ENCODE measurements around the gene REV1.
"Not testable (repeated sequence)": the region's sequence is repeated elsewhere in the genome, so short reads cannot be mapped to it uniquely, and the experiment has no call there.

The REV1 gene

DNA sequence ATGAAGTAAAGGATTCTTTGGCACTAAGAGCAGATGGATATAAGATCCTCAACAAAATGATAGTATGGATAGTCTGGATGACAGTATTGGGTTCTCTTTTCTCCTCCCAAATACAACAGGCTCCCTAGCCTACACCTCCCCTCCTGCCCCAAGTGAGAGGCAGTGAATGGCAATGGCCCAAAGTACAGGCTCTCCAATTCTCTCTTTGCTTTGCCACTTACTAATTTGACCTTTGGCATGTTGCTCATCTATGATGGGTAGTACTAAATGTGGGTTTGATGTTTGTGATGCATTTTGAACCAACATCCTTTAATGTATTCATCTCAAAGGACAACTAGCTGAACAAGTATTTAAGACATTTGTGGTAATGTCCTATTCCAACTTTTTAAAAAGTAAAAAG, 86.7 kb downstream of the REV1 start:
- DNase-seq (ENCODE audit: low spot score) = no peak

DNA sequence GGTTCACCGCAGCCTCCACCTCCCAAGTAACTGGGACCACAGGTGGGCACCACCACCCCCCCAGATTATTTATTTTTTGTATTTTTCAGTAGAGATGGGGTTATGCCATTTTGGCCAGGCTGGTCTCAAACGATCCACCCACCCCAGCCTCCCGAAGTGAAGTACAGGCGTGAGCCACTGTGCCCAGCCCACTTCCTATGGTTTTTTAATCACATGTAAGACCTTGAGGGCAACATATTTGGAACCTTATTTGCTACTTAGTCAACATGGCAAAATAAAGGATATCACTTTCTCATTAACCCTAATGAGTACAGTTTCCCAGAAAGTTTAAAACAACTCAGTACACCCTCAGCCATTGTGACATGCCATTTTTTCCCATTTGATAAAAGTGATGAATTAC, 88.0 kb downstream of the REV1 start:
- DNase-seq (ENCODE audit: low spot score) = no peak

DNA sequence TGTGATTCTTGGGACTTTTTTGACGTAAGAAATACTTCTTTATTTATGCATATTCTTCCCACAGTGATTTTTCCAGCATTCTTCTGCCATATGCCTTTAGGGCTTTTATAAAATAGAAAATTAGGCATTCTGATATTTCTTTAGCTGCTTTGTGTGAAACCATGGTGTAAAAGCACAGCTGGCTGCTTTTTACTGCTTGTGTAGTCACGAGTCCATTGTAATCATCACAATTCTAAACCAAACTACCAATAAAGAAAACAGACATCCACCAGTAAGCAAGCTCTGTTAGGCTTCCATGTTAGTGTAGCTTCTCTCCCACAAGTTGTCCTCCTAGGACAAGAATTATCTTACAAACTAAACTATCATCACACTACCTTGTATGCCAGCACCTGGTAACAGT, 90.0 kb downstream of the REV1 start:
- no peak for DNase-seq (ENCODE audit: low spot score)

DNA sequence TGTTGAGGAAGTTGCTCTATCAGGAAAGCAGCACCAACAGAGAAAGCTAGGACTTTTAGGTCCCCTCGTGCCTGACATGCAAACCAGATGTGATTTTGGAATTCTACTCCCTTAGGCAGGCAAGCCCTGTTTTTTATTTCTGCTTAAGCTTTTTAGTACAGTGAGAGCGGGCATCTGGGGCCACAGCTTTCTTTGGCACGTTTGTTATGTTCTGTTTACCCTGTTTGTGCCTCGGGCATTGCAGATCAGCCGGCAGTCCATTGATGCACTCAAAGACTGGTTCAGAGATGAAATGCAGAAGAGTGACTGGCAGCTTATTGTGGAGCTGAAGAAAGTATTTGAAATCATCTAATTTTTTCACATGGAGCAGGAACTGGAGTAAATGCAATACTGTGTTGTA, 90.8 kb downstream of the REV1 start:
- DNase-seq (ENCODE audit: low spot score) = no peak

DNA sequence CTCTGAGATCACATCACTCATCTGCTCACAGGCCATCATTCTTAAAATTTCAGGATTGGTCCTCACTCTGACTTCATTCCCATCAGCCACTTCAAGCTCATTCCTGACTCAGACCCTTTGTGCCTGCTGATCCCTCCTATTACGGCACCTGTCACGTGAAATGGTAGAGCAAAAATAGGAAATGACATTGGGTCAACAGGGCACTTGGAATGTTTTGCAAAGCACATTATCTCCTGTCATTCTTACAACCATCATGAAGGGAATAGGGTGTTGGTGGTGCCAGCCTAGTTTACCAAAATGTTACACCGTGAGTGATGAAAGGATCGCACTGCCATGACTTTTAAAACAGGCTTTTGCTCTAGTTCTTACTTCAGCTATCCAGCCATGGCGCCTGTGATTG, 91.5 kb downstream of the REV1 start:
- no peak for DNase-seq (ENCODE audit: low spot score)

DNA sequence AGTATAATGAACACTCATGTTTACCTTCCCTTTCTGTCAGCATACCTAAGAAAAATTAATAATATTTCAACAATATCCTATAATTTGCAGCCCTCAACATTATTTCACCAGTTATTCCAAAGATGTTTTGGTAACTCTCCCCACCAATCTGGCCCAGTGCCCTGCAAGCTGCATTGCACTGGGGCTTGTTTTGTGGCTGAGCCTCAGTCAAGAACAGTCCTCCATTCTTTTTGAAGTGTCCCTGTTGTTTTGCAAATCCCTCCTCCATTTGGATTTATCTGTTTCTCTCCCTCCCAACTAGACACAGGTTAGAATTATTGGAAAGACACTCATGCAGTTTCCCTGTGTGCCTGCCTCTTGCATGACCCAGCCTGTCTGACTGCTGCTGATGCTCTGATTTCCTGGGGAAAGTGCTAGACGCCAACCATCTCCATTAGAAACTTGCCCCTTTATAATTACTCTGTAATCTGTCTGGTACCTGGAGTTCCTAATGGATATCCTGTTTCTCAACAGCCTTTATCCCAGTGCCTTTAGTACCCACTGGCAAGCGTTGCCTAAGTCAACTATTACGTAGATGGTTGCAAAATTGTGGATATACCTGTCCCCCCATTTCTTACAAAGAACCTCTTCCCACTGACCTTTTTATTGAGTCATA, 92.4 kb downstream of the REV1 start:
- DNase-seq (ENCODE audit: low spot score) = no peak

- DNase-seq (ENCODE audit: low spot score) = no peak
Measured at GRCh38 chr2:99395589-99396130, 94.2 kb downstream of the REV1 start.

GRCh38 chr2:99389946-99390345, 99.9 kb downstream of the REV1 start:
- no peak for DNase-seq (ENCODE audit: low spot score)

GRCh38 chr2:99389371-99389770, 100.4 kb downstream of the REV1 start:
- DNase-seq (ENCODE audit: low spot score) = peak; percentile 43

- no peak for DNase-seq (ENCODE audit: low spot score)
Measured at GRCh38 chr2:99388892-99389291, 100.9 kb downstream of the REV1 start.

GRCh38 chr2:99386011-99386410, 103.8 kb downstream of the REV1 start:
- DNase-seq (ENCODE audit: low spot score) = no peak

- no peak for DNase-seq (ENCODE audit: low spot score)
Measured at GRCh38 chr2:99382143-99382542, 107.7 kb downstream of the REV1 start.

- DNase-seq (ENCODE audit: low spot score) = no peak
Measured at GRCh38 chr2:99380376-99381010, 109.3 kb downstream of the REV1 start.

- DNase-seq (ENCODE audit: low spot score) = no peak
Measured at GRCh38 chr2:99377879-99378278, 111.9 kb downstream of the REV1 start.

- no peak for DNase-seq (ENCODE audit: low spot score)
Measured at GRCh38 chr2:99376254-99376864, 113.5 kb downstream of the REV1 start.

DNA sequence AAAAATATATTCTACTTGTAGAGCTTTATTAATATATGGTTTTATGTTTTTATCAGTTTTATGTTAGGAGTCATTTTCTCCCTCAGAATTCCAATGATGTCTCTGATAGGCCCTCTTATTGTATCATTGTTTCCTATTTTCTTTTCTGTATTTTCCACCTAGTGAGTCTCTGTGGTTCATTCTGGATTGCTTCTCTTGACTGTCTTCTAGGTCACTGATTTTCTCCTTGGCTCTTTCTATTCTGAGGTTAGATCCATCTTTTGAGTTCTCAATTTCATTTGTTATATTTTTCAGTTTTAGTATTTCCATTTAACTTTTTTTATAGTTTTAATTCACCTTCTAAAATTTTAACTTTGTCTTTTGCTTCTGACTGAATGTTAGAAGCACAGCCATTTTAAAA, 115.1 kb downstream of the REV1 start:
- no peak for DNase-seq (ENCODE audit: low spot score)

- no peak for DNase-seq (ENCODE audit: low spot score)
Measured at GRCh38 chr2:99373144-99373543, 116.7 kb downstream of the REV1 start.

- DNase-seq (ENCODE audit: low spot score) = not testable (repeated sequence)
Measured at GRCh38 chr2:99368854-99369253, 121.0 kb downstream of the REV1 start.

- no peak for DNase-seq (ENCODE audit: low spot score)
Measured at GRCh38 chr2:99365661-99366060, 124.2 kb downstream of the REV1 start.

GRCh38 chr2:99356853-99357252, 133.0 kb downstream of the REV1 start:
- no peak for DNase-seq (ENCODE audit: low spot score)

- not testable (repeated sequence) for DNase-seq (ENCODE audit: low spot score)
Measured at GRCh38 chr2:99354825-99355224, 135.0 kb downstream of the REV1 start.

- DNase-seq (ENCODE audit: low spot score) = peak; percentile 26
Measured at GRCh38 chr2:99354070-99354469, 135.7 kb downstream of the REV1 start.
